SU-DHL-6 (cell line): ENCODE data around the gene KRTAP21-3.

Source experiments
- H2AFZ ChIP-seq: fragments of 200-600 bp; sonication (generic); 2 replicates; pipeline ENCODE4 v1.6.1; 2014; ENCODE audit warnings: low read depth, mild to moderate bottlenecking, moderate library complexity, mixed read lengths, antibody characterized with exemption, low read length; ENCODE audit not compliant: severe bottlenecking
- H3F3A ChIP-seq: fragments of 200-600 bp; shearing (Covaris generic); 2 replicates; pipeline ENCODE4 v1.6.0; 2016; ENCODE audit warnings: antibody characterized with exemption, mild to moderate bottlenecking; ENCODE audit not compliant: insufficient read depth
- H3K27ac ChIP-seq: fragments of 200-600 bp; sonication (generic); 2 replicates; pipeline ENCODE4 v1.5.1; 2016; ENCODE audit warnings: low read depth, mild to moderate bottlenecking, low read length, moderate library complexity, mixed read lengths
- H3K27me3 ChIP-seq: fragments of 200-600 bp; sonication (generic), shearing (Covaris generic); 2 replicates; pipeline ENCODE4 v1.6.0; 2014; ENCODE audit warnings: mild to moderate bottlenecking, low read length
- H3K36me3 ChIP-seq: fragments of 200-600 bp; sonication (generic); 2 replicates; pipeline ENCODE4 v1.6.1; 2014; ENCODE audit warnings: mild to moderate bottlenecking, low read length, mixed read lengths
- H3K4me2 ChIP-seq: fragments of 300-600, 200-600 bp; shearing (Covaris generic), sonication (generic); 2 replicates; pipeline ENCODE4 v1.6.0; 2014; ENCODE audit warnings: low read length, low read depth, mild to moderate bottlenecking; ENCODE audit not compliant: poor library complexity, severe bottlenecking
- H3K4me3 ChIP-seq: fragments of 200-600 bp; sonication (generic); 2 replicates; pipeline ENCODE4 v1.5.1; 2014; ENCODE audit warnings: antibody characterized with exemption, low read length, mild to moderate bottlenecking, mixed read lengths; ENCODE audit not compliant: insufficient read depth, poor library complexity, severe bottlenecking
- H3K79me2 ChIP-seq: fragments of 200-600 bp; sonication (generic); 2 replicates; pipeline ENCODE4 v1.6.1; 2014; ENCODE audit warnings: mild to moderate bottlenecking, low read length, moderate library complexity; ENCODE audit not compliant: insufficient read depth
- H3K9ac ChIP-seq: fragments of 200-600 bp; sonication (generic); 2 replicates; pipeline ENCODE4 v1.7.0; 2014; ENCODE audit warnings: mild to moderate bottlenecking, low read length
- H3K9me2 ChIP-seq: fragments of 200-600 bp; sonication (generic); replicated peaks from 2 replicates; pipeline ENCODE4 v1.6.1; 2014; ENCODE audit warnings: low read length; ENCODE audit not compliant: insufficient read depth
- H3K9me3 ChIP-seq: fragments of 200-600 bp; sonication (generic); 2 replicates; pipeline ENCODE4 v1.6.1; 2014; ENCODE audit warnings: low read length, mixed read lengths; ENCODE audit not compliant: insufficient read depth
- H4K20me1 ChIP-seq: fragments of 200-600 bp; sonication (generic); 2 replicates; pipeline ENCODE4 v1.6.1; 2014; ENCODE audit warnings: low read depth, mild to moderate bottlenecking, antibody characterized with exemption, low read length, moderate library complexity, mixed read lengths
- EZH2phosphoT487 ChIP-seq: fragments of 200-600 bp; sonication (generic), shearing (Covaris generic); conservative IDR thresholded peaks from 2 replicates; pipeline ENCODE4 v1.6.1; 2018; ENCODE audit warnings: mild to moderate bottlenecking, antibody characterized with exemption, low read length, moderate library complexity, mixed read lengths
- TF ChIP-seq, protein P1 (sequence below): fragments of 200-600 bp; sonication (generic); IDR thresholded peaks from one replicate; pipeline ENCODE4 v1.5.1; 2017; ENCODE audit warnings: antibody characterized with exemption, mild to moderate bottlenecking, low read length, moderate library complexity; ENCODE audit not compliant: insufficient read depth, poor library complexity, severe bottlenecking

Gene KRTAP21-3

DNA sequence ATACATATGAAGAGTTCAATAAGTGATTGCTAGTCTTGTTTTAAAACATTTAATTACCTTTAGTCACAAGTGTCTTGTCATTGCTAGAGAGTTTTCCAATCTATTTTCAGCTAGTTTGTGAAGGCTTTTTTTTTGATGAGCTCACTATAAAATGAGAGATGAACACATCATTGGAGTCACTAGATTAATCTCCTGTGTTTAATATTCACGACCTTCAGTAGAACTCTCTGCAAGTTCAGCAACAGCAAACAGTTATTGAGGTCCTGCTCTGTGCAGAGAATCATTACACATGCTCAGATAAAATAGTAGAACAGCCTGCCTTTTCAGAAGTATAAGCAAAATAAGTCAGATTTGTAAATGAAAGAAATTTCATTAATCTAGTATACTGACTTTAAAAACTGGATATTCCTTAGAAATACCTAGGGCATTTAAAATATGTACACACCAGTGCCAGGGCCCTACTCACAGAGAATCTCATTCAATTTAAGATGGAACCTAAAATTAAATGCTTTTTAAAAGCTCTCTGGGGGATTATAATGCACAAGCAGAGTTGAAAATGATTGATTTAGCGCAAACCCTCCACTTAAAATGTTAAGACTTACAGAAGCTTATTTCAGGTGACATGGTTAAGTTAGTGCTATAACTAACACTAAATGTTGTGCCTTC is 45.5 kb downstream of the KRTAP21-3 start:
- TF ChIP-seq, protein P1, sequence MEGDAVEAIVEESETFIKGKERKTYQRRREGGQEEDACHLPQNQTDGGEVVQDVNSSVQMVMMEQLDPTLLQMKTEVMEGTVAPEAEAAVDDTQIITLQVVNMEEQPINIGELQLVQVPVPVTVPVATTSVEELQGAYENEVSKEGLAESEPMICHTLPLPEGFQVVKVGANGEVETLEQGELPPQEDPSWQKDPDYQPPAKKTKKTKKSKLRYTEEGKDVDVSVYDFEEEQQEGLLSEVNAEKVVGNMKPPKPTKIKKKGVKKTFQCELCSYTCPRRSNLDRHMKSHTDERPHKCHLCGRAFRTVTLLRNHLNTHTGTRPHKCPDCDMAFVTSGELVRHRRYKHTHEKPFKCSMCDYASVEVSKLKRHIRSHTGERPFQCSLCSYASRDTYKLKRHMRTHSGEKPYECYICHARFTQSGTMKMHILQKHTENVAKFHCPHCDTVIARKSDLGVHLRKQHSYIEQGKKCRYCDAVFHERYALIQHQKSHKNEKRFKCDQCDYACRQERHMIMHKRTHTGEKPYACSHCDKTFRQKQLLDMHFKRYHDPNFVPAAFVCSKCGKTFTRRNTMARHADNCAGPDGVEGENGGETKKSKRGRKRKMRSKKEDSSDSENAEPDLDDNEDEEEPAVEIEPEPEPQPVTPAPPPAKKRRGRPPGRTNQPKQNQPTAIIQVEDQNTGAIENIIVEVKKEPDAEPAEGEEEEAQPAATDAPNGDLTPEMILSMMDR: no peak
- no peak for TF ChIP-seq EZH2phosphoT487
- Histone ChIP-seq H3F3A (no peaks in the 10 kb centered on the region), H3K4me2 (no peak overlapping the region), H3K27ac (no peak overlapping the region), H3K9me2 (no peaks in the 10 kb centered on the region), H3K9ac (no peak overlapping the region), H3K4me3 (no peak overlapping the region), H4K20me1 (no peaks in the 10 kb centered on the region), H3K27me3 (no peaks in the 10 kb centered on the region), H3K79me2 (no peaks in the 10 kb centered on the region), H3K36me3 (no peaks in the 10 kb centered on the region), H2AFZ (no peak overlapping the region), H3K9me3 (0 out of 2 replicates have a peak, but pooled peaks cover 3% of the 10 kb centered on the region)

DNA sequence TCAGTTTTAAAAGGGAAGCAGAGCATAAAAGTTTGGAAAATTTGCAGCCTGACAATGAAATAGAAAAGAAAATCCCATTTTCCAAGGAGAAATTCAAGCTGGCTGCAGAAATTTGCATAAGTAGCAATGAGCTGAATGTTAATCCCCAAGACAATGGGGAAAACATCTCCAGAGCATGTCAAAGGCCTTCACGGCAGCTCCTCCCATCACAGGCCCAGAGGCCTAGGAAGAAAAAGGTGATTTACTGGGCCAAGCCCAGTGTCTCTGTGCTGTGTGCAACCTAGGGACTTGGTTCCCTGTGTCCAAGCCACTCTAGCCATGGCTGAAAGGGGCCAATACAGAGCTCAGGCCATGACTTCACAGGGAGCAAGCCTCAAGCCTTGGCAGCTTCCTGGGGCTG is 49.8 kb downstream of the KRTAP21-3 start:
- Histone ChIP-seq H4K20me1 (no peaks in the 10 kb centered on the region), H2AFZ (no peak overlapping the region), H3K9me3 (no peaks in the 10 kb centered on the region), H3K27ac (no peak overlapping the region), H3K4me2 (no peak overlapping the region), H3K9ac (no peak overlapping the region), H3K4me3 (no peak overlapping the region), H3K79me2 (no peaks in the 10 kb centered on the region), H3K9me2 (no peaks in the 10 kb centered on the region), H3K36me3 (no peaks in the 10 kb centered on the region), H3F3A (no peaks in the 10 kb centered on the region), H3K27me3 (no peaks in the 10 kb centered on the region)
- TF ChIP-seq, protein P1: no peak
- no peak for TF ChIP-seq EZH2phosphoT487
